Parietal lobe (tissue), 1 donor: Measurements from ENCODE around the gene SPANXN2. TPM values are rescaled to one million over a fixed set of nuclear protein-coding genes. Genes with fewer than 3 reads are reported as not detected.

Experiments
- total RNA-seq: library from RNA; depleted of rRNA; stranded (reverse); fragments of >200 nt; gene quantifications from one replicate; pipeline ENCODE4 v1.2.3, GENCODE V29; 2014

Gene SPANXN2
- not detected for total RNA-seq

DNA sequence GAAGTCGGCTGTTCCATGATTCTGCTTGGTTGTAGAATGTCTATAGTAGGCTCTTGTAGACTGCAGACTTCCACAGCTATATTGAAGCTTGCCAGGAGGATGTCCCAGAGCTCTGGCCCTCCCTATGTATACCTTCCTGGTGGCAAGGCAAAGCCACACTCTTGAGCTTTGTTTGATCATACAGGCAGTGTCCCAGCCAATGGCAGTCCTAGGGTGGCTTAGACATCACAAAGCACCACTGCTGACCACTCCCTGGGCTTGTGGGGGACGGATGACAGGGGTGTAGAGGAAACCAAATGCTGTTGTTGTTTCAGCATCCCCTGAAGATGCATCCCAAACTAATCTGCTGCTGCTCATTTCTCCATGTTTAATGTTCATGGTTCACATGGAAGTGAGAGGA, at the start of gene SPANXN2:
Gene SPANXN2, minus strand, starts transcription at position 101 of the 400 bp plus-strand sequence. Its CDS starts 84 bp downstream, at position 17.

Other genes starting within 250 kb of the SPANXN2 start
- not detected for gene SPANXN3, start 203.3 kb downstream of the SPANXN2 start, total RNA-seq
- gene SLITRK4, start 84.7 kb downstream of the SPANXN2 start, total RNA-seq: 41.3 TPM
- gene UBE2NL, start 163.3 kb upstream of the SPANXN2 start, total RNA-seq: not detected